HepG2 (cell line): ENCODE data around the gene SDCCAG8. TPM values are rescaled to one million over a fixed set of nuclear protein-coding genes. Genes with fewer than 3 reads are reported as not detected.

Source experiments
- ATAC-seq: fragments of 200-7000 bp; cut with Tn5 transposase; 3 replicates; pipeline ENCODE4 v1.9.1; 2020; ENCODE audit warnings: mild to moderate bottlenecking, moderate library complexity
- BruUV-seq: library from RNA; stranded (reverse); fragments of 400-500 nt; replicated peaks from 2 replicates; lab custom pipeline; 2021; lab: Mats Ljungman, UMichigan
- CTCF ChIA-PET: fragments of 300-600 bp; formaldehyde crosslinking; extraction: SDS; loops from one replicate; lab custom pipeline; 2021; ENCODE audit warnings: low total read pairs, inconsistent platforms, low intra/inter-chr PET ratio; lab: Yijun Ruan, JAX
- POLR2A ChIA-PET: fragments of 350-600 bp; sonication (Branson Sonifier 250); formaldehyde crosslinking; loops from one replicate; lab custom pipeline; 2020; ENCODE audit warnings: antibody characterized with exemption, inconsistent platforms; lab: Yijun Ruan, JAX
- DNase-seq: peaks from one replicate; pipeline ENCODE4 v3.0.0-alpha.2; 2015; ENCODE audit warnings: low spot score
- FAIRE-seq: peaks from 3 replicates; lab custom pipeline; 2011; peaks lifted over from hg19 to GRCh38; lab: Jason Lieb, UNC
- H2AFZ ChIP-seq: one replicate; pipeline ENCODE4 v1.6.1; 2011; ENCODE audit warnings: low read length, inconsistent platforms
- H3K27ac ChIP-seq: fragments of 300-600 bp; 3 replicates; pipeline ENCODE4 v1.8.0; 2011; ENCODE audit warnings: mixed run types, mild to moderate bottlenecking, mixed read lengths, low read length, inconsistent platforms; ENCODE audit not compliant: insufficient read depth; ENCODE audit errors: extremely low read length
- H3K27me3 ChIP-seq, 2 experiments: fragments of 200-600 bp in 1 of 2; 2 replicates in 1 of 2; 3 replicates in 1 of 2; pipeline versions ENCODE4 v1.6.0 to v1.8.0; 2011; ENCODE audit warnings: low read length in 2 of 2, mild to moderate bottlenecking in 2 of 2, moderate library complexity in 2 of 2, inconsistent platforms in 1 of 2; ENCODE audit not compliant: insufficient read depth in 2 of 2, control insufficient read depth in 1 of 2
- H3K36me3 ChIP-seq, 2 experiments: fragments of 200-600 bp in 1 of 2; replicated peaks in 1 of 2; 2 replicates in 1 of 2; 3 replicates in 1 of 2; pipeline versions ENCODE4 v1.5.1 to v1.8.0; 2011; ENCODE audit warnings: low read length in 2 of 2, inconsistent platforms in 1 of 2; ENCODE audit not compliant: insufficient read depth in 2 of 2, control insufficient read depth in 1 of 2
- H3K4me1 ChIP-seq: 2 replicates; pipeline ENCODE4 v1.5.1; 2012; ENCODE audit warnings: low read length, inconsistent platforms; ENCODE audit not compliant: insufficient read depth
- H3K4me2 ChIP-seq: 2 replicates; pipeline ENCODE4 v1.6.0; 2011; ENCODE audit warnings: low read depth, low read length, inconsistent platforms
- H3K4me3 ChIP-seq, 3 experiments: fragments of 200-600 bp in 1 of 3; sonication (generic), shearing (Covaris generic) in 1 of 3; replicated peaks in 1 of 3; 2 replicates each; pipeline ENCODE4 v1.5.1; 2011 to 2016; ENCODE audit warnings: low read length in 3 of 3, inconsistent platforms in 2 of 3, low read depth in 2 of 3, mild to moderate bottlenecking in 2 of 3, control low read depth in 1 of 3, mixed read lengths in 1 of 3; ENCODE audit not compliant: insufficient read depth in 1 of 3
- H3K79me2 ChIP-seq: one replicate; pipeline ENCODE4 v1.6.1; 2011; ENCODE audit warnings: low read length, inconsistent platforms; ENCODE audit not compliant: insufficient read depth
- H3K9ac ChIP-seq: 2 replicates; pipeline ENCODE4 v1.6.0; 2011; ENCODE audit warnings: mild to moderate bottlenecking, low read depth, low read length, inconsistent platforms; ENCODE audit not compliant: insufficient read depth
- H3K9me3 ChIP-seq: 2 replicates; pipeline ENCODE4 v1.5.1; 2012; ENCODE audit warnings: mild to moderate bottlenecking, low read length
- H4K20me1 ChIP-seq: 2 replicates; pipeline ENCODE4 v1.6.0; 2011; ENCODE audit warnings: inconsistent platforms, mild to moderate bottlenecking, low read length, moderate library complexity; ENCODE audit not compliant: insufficient read depth
- FOXA1 ChIP-seq, 2 experiments: fragments of 450-650 bp in 1 of 2; sonication (generic) in 1 of 2; formaldehyde crosslinking in 1 of 2; IDR thresholded peaks; 2 replicates each; pipeline versions ENCODE4 v1.4.0 to v1.6.1; 2016 to 2020; ENCODE audit warnings: missing genetic modification reagents in 1 of 2
- GLI4 ChIP-seq: sonication (generic); formaldehyde crosslinking; IDR thresholded peaks from 2 replicates; pipeline ENCODE4 v1.5.1; 2020; ENCODE audit warnings: missing genetic modification reagents, mild to moderate bottlenecking, moderate library complexity, borderline replicate concordance
- MATR3 ChIP-seq: sonication (generic); formaldehyde crosslinking; IDR thresholded peaks from 2 replicates; pipeline ENCODE4 v1.4.0; 2020; ENCODE audit warnings: missing genetic modification reagents
- SNAI1 ChIP-seq: sonication (generic); formaldehyde crosslinking; IDR thresholded peaks from 2 replicates; pipeline ENCODE4 v1.5.0; 2020; ENCODE audit warnings: mild to moderate bottlenecking, missing genetic modification reagents, borderline replicate concordance
- TBX2 ChIP-seq: sonication (generic); formaldehyde crosslinking; IDR thresholded peaks from 2 replicates; pipeline ENCODE4 v1.5.0; 2020; ENCODE audit warnings: missing genetic modification reagents, mild to moderate bottlenecking, borderline replicate concordance
- WIZ ChIP-seq: sonication (generic); formaldehyde crosslinking; IDR thresholded peaks from 2 replicates; pipeline ENCODE4 v1.5.1; 2020; ENCODE audit warnings: mild to moderate bottlenecking, missing genetic modification reagents
- ZNF256 ChIP-seq: sonication (generic); formaldehyde crosslinking; conservative IDR thresholded peaks from 2 replicates; pipeline ENCODE4 v1.4.0; 2020; ENCODE audit warnings: missing genetic modification reagents
- ZNF431 ChIP-seq: sonication (generic); formaldehyde crosslinking; IDR thresholded peaks from 2 replicates; pipeline ENCODE4 v1.9.0; 2022; ENCODE audit warnings: missing genetic modification reagents, low read depth, mild to moderate bottlenecking, borderline replicate concordance
- ZNF547 ChIP-seq: sonication (generic); formaldehyde crosslinking; IDR thresholded peaks from 2 replicates; pipeline ENCODE4 v1.5.1; 2020; ENCODE audit warnings: mild to moderate bottlenecking, missing genetic modification reagents
- WGBS: methylation state at CpG from one replicate; pipeline ENCODE4 v1.1.6; 2017; ENCODE audit warnings: low lambda C conversion rate; 5-methylcytosine and 5-hydroxymethylcytosine counted together
- in situ Hi-C: cut with HindIII; loops from 2 replicates; pipeline ENCODE4 v1.10.0; 2017; ENCODE audit warnings: low pct_unique_long_range_greater_than_20kb; ENCODE audit not compliant: extremely low pct_ligation_motif_present
- intact Hi-C: fragments of 100-400 bp; cut with micrococcal nuclease; formaldehyde crosslinking; loops from one replicate; pipeline ENCODE4 v1.10.0; 2022; ENCODE audit not compliant: unreplicated experiment
- polyA plus RNA-seq, 8 experiments: library from polyadenylated mRNA; depleted of rRNA in 3 of 8; stranded (reverse) in 7 of 8; unstranded in 1 of 8; fragments of >200 nt; fragmentation: Illumina TruSeq in 4 of 8; extraction: Trizol in 4 of 8; gene quantifications; 2 replicates each; pipeline versions ENCODE4 v1.2.1 to v1.2.3, GENCODE V29; 2011 to 2016; ENCODE audit warnings: low read depth in 4 of 8, missing spikeins in 1 of 8, mixed read lengths in 1 of 8; ENCODE audit not compliant: insufficient read depth in 1 of 8
- total RNA-seq, 5 experiments: library from RNA; depleted of rRNA; stranded (reverse); fragments of >200 nt; fragmentation: Illumina TruSeq; extraction: Trizol; gene quantifications; 2 replicates each; pipeline ENCODE4 v1.2.3, GENCODE V29; 2016; ENCODE audit warnings: low read depth in 1 of 5
- TF ChIP-seq, protein P1 (sequence below): sonication (generic); formaldehyde crosslinking; IDR thresholded peaks from 2 replicates; pipeline ENCODE4 v1.8.1; 2023; ENCODE audit warnings: mild to moderate bottlenecking, missing genetic modification reagents

The SDCCAG8 gene
- total and polyA plus RNA-seq, 2 of the 13 experiments (the other 11 are each of a cell fraction or from before 2014, with no cell fraction given): 9.5 to 13.4 TPM

DNA sequence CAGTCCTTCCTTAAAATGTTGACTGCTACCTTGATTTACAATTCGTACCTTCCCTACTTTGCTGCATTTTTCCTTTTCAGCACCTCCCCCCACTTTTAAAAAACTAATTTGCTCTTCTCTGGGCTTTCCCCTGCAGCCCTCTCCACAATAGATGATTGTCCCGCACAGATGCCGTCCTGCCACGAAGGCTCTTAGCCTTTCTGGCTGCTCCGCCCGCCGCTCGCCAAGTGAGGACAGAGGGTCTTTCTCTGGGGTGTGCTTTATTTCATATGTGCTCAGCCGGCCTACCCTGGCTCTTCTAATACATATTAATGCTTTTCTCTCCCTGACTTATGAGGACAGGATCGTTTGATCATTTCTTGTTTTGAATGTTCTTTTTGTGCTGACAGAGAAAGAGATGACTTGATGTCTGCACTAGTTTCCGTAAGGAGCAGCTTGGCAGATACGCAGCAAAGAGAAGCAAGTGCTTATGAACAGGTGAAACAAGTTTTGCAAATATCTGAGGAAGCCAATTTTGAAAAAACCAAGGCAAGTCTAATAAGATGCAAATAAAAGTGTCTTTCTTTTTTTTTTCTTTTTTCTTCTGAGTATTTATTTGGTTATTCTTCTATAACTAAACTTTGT lies 60.6 kb downstream of the SDCCAG8 start:
- no TSS peak for BruUV-seq
- intact Hi-C loops (no loop called here), in situ Hi-C loops (loop anchor here (25.0 kb wide), 2 partner anchors 479 to 654 kb away; no protein-coding TSS in a partner anchor)
- H3K9ac ChIP-seq: no peak overlapping the region
- H3K4me3 ChIP-seq: no peak overlapping the region
- no peak for DNase-seq
- no peak for FAIRE-seq
- H3K4me2 ChIP-seq: no peak overlapping the region
- no peak overlapping the region for H2AFZ ChIP-seq
- no peaks in the 10 kb centered on the region for H3K9me3 ChIP-seq
- no peaks in the 10 kb centered on the region for H4K20me1 ChIP-seq
- no peaks in the 10 kb centered on the region for H3K4me1 ChIP-seq
- H3K36me3 ChIP-seq: 0 out of 5 replicates have a peak, but pooled peaks cover 0 to 4% of the 10 kb centered on the region in 2 experiments
- ATAC-seq: no peak
- ChIA-PET POLR2A (no interaction called here), CTCF (no interaction called here)
- WGBS: 91% methylated on average over 12 of the region's 12 CpGs
- H3K79me2 ChIP-seq: no peaks in the 10 kb centered on the region
- TF ChIP-seq ZNF431 (CRISPR knock-in tag) (no peak), TBX2 (CRISPR knock-in tag) (no peak), FOXA1 (IDR thresholded peaks at IDR 0.05) (no peak), FOXA1 (CRISPR knock-in tag; IDR thresholded peaks at IDR 0.05) (no peak), GLI4 (CRISPR knock-in tag) (no peak), ZNF547 (CRISPR knock-in tag) (no peak), ZNF256 (CRISPR knock-in tag) (no peak), SNAI1 (CRISPR knock-in tag) (no peak), MATR3 (CRISPR knock-in tag) (no peak), WIZ (CRISPR knock-in tag) (no peak)
- TF ChIP-seq, protein P1, sequence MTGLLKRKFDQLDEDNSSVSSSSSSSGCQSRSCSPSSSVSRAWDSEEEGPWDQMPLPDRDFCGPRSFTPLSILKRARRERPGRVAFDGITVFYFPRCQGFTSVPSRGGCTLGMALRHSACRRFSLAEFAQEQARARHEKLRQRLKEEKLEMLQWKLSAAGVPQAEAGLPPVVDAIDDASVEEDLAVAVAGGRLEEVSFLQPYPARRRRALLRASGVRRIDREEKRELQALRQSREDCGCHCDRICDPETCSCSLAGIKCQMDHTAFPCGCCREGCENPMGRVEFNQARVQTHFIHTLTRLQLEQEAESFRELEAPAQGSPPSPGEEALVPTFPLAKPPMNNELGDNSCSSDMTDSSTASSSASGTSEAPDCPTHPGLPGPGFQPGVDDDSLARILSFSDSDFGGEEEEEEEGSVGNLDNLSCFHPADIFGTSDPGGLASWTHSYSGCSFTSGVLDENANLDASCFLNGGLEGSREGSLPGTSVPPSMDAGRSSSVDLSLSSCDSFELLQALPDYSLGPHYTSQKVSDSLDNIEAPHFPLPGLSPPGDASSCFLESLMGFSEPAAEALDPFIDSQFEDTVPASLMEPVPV (CRISPR knock-in tag): no peak
- H3K27me3 ChIP-seq: no peaks in the 10 kb centered on the region
- no peak overlapping the region for H3K27ac ChIP-seq
